ENCODE results near the gene PPFIA1. TPM values are rescaled to one million over a fixed set of nuclear protein-coding genes. Genes with fewer than 3 reads are reported as not detected.

The PPFIA1 gene
- polyA plus RNA-seq, 1 of the 3 experiments (the other 2 are of a cell fraction), result 37.4 TPM

DNA sequence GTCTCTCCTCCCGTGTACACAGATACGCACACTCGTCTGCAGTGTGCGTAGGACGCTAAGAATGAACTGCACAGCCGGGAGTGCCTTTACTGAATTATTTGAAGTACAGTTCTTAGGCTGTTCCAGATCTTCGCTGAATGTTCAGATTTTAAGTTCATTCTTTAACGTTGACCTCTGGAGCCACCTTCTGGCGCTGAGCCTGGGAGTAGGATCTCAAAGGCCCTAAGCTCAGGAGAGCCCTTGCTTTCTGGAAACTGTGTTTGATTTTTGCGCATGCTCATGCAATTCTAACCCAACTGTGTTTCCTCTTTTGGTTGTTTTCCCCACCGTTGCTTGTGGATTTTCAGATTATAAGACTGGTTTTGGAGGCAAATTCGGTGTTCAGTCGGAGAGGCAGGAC, 150.6 kb downstream of the PPFIA1 start:
- H3K9me2 ChIP-seq, result no peaks in the 10 kb centered on the region
- TF ChIP-seq SIN3A (IDR thresholded peaks at IDR 0.05; ENCODE audit: borderline replicate concordance, low read depth, low read length) (no peak), SMC3 (IDR thresholded peaks at IDR 0.05; ENCODE audit: low read depth, low read length) (no peak), RCOR1 (IDR thresholded peaks at IDR 0.05; ENCODE audit: low read length) (no peak), CHD2 (IDR thresholded peaks at IDR 0.05; ENCODE audit: low read length, partially characterized antibody) (no peak), ELF1 (IDR thresholded peaks at IDR 0.05) (no peak), TEAD4 (IDR thresholded peaks at IDR 0.05; ENCODE audit: borderline replicate concordance, insufficient read depth) (no peak), EZH2phosphoT487 (IDR thresholded peaks at IDR 0.05; ENCODE audit: borderline replicate concordance, low read depth) (no peak), RAD21 (IDR thresholded peaks at IDR 0.05; ENCODE audit: low read length) (no peak), MAX (IDR thresholded peaks at IDR 0.05; ENCODE audit: low read depth) (no peak), MXI1 (IDR thresholded peaks at IDR 0.05; ENCODE audit: low read depth, low read length) (no peak), POLR2AphosphoS5 (IDR thresholded peaks at IDR 0.05; ENCODE audit: low read depth, low read length) (no peak), TCF12 (IDR thresholded peaks at IDR 0.05) (no peak), GATA2 (CRISPR knock-in tag; IDR thresholded peaks at IDR 0.05) (no peak), IRF3 (IDR thresholded peaks at IDR 0.05; ENCODE audit: low read depth, low read length) (no peak), RXRA (IDR thresholded peaks at IDR 0.05; ENCODE audit: borderline replicate concordance, low read depth) (no peak)
- TF ChIP-seq, protein P1, sequence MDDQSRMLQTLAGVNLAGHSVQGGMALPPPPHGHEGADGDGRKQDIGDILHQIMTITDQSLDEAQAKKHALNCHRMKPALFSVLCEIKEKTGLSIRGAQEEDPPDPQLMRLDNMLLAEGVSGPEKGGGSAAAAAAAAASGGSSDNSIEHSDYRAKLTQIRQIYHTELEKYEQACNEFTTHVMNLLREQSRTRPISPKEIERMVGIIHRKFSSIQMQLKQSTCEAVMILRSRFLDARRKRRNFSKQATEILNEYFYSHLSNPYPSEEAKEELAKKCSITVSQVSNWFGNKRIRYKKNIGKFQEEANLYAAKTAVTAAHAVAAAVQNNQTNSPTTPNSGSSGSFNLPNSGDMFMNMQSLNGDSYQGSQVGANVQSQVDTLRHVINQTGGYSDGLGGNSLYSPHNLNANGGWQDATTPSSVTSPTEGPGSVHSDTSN (IDR thresholded peaks at IDR 0.05), result no peak
- TF ChIP-seq, protein P2, sequence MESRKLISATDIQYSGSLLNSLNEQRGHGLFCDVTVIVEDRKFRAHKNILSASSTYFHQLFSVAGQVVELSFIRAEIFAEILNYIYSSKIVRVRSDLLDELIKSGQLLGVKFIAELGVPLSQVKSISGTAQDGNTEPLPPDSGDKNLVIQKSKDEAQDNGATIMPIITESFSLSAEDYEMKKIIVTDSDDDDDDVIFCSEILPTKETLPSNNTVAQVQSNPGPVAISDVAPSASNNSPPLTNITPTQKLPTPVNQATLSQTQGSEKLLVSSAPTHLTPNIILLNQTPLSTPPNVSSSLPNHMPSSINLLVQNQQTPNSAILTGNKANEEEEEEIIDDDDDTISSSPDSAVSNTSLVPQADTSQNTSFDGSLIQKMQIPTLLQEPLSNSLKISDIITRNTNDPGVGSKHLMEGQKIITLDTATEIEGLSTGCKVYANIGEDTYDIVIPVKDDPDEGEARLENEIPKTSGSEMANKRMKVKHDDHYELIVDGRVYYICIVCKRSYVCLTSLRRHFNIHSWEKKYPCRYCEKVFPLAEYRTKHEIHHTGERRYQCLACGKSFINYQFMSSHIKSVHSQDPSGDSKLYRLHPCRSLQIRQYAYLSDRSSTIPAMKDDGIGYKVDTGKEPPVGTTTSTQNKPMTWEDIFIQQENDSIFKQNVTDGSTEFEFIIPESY (IDR thresholded peaks at IDR 0.05; ENCODE audit: borderline replicate concordance, low read depth), result no peak
- TF ChIP-seq, protein P3, sequence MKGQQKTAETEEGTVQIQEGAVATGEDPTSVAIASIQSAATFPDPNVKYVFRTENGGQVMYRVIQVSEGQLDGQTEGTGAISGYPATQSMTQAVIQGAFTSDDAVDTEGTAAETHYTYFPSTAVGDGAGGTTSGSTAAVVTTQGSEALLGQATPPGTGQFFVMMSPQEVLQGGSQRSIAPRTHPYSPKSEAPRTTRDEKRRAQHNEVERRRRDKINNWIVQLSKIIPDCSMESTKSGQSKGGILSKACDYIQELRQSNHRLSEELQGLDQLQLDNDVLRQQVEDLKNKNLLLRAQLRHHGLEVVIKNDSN (IDR thresholded peaks at IDR 0.05; ENCODE audit: borderline replicate concordance, low read depth), result no peak
- TF ChIP-seq, protein P4, sequence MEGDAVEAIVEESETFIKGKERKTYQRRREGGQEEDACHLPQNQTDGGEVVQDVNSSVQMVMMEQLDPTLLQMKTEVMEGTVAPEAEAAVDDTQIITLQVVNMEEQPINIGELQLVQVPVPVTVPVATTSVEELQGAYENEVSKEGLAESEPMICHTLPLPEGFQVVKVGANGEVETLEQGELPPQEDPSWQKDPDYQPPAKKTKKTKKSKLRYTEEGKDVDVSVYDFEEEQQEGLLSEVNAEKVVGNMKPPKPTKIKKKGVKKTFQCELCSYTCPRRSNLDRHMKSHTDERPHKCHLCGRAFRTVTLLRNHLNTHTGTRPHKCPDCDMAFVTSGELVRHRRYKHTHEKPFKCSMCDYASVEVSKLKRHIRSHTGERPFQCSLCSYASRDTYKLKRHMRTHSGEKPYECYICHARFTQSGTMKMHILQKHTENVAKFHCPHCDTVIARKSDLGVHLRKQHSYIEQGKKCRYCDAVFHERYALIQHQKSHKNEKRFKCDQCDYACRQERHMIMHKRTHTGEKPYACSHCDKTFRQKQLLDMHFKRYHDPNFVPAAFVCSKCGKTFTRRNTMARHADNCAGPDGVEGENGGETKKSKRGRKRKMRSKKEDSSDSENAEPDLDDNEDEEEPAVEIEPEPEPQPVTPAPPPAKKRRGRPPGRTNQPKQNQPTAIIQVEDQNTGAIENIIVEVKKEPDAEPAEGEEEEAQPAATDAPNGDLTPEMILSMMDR (IDR thresholded peaks at IDR 0.05), result no peak
- H3K4me2 ChIP-seq, result no peak overlapping the region
- peaks cover 65% of the 10 kb centered on the region for H4K20me1 ChIP-seq (ENCODE audit: insufficient read depth)
- no peak for DNase-seq
- no peak overlapping the region for H3K4me3 ChIP-seq (ENCODE audit: low read depth in 2 of 2, low read length in 1 of 2)
- H3K36me3 ChIP-seq (replicated peaks in 1 of 2; ENCODE audit: control insufficient read depth in 1 of 2, insufficient read depth in 2 of 2, low read length in 1 of 2), result peaks cover 64 to 84% of the 10 kb centered on the region in 2 experiments
- POLR2A ChIA-PET, result no interaction called here
- H3K27ac ChIP-seq (ENCODE audit: low read depth in 2 of 2, low read length in 1 of 2), result no peak overlapping the region
- H2AFZ ChIP-seq (ENCODE audit: low read depth), result no peak overlapping the region
- peaks cover 55% of the 10 kb centered on the region for H3K79me2 ChIP-seq (ENCODE audit: insufficient read depth)
- H3K9me3 ChIP-seq, result no peaks in the 10 kb centered on the region
- H3K27me3 ChIP-seq (ENCODE audit: insufficient read depth), result no peaks in the 10 kb centered on the region
- CTCF ChIA-PET, result interaction anchor here (0.7 kb wide), 1 partner anchor 20 kb away, joined by 3 read pairs; no protein-coding TSS in a partner anchor
- peaks cover 12% of the 10 kb centered on the region for H3F3A ChIP-seq (replicated peaks; ENCODE audit: insufficient read depth)
- WGBS (ENCODE audit: low lambda C conversion rate), result 95% methylated on average over 13 of the region's 13 CpGs
- H3K9ac ChIP-seq, result no peak overlapping the region
- no peaks in the 10 kb centered on the region; a peak in 1 of 4 replicates for H3K4me1 ChIP-seq (ENCODE audit: control insufficient read depth in 1 of 2, insufficient read depth in 2 of 2, low read depth in 1 of 2, low read length in 1 of 2)
